GM18858 (cell line): Measurements from ENCODE around the gene RIC3.

Experiments
- ATAC-seq: cut with Tn5 transposase; IDR thresholded peaks from one replicate; pipeline ENCODE4 v1.9.1; 2021; ENCODE audit not compliant: unreplicated experiment

The RIC3 gene

GRCh38 chr11:8090756-8091155 lies 78.1 kb downstream of the RIC3 start:
- ATAC-seq, result no peak

- no peak for ATAC-seq
These were observed 78.9 kb downstream of the RIC3 start for GRCh38 chr11:8089791-8090510.

- no peak for ATAC-seq
These were observed 81.1 kb downstream of the RIC3 start for GRCh38 chr11:8087756-8088155.

- ATAC-seq, result no peak
These were observed 81.6 kb downstream of the RIC3 start for GRCh38 chr11:8087185-8087584.

- no peak for ATAC-seq
These were observed 82.3 kb downstream of the RIC3 start for GRCh38 chr11:8086571-8086970.

GRCh38 chr11:8086001-8086479 lies 82.8 kb downstream of the RIC3 start:
- ATAC-seq, result no peak

- ATAC-seq, result no peak
These were observed 83.7 kb downstream of the RIC3 start for GRCh38 chr11:8085011-8085645.

- no peak for ATAC-seq
These were observed 84.5 kb downstream of the RIC3 start for GRCh38 chr11:8084352-8084751.

GRCh38 chr11:8083871-8084281 lies 84.9 kb downstream of the RIC3 start:
- no peak for ATAC-seq

GRCh38 chr11:8083088-8083395 lies 85.8 kb downstream of the RIC3 start:
- ATAC-seq, result no peak

GRCh38 chr11:8082391-8083087 lies 86.3 kb downstream of the RIC3 start:
- no peak for ATAC-seq

GRCh38 chr11:8081591-8082250 lies 87.1 kb downstream of the RIC3 start:
- no peak for ATAC-seq

- ATAC-seq, result no peak
These were observed 87.9 kb downstream of the RIC3 start, which contains the start of gene TUB for GRCh38 chr11:8080674-8081590. Gene TUB, plus strand, starts transcription at chr11:8081211. Its CDS starts 300 bp downstream, at chr11:8081511.

- no peak for ATAC-seq
These were observed 88.7 kb downstream of the RIC3 start for GRCh38 chr11:8080069-8080670.

- ATAC-seq, result no peak
These were observed 89.6 kb downstream of the RIC3 start for GRCh38 chr11:8079111-8079675.

GRCh38 chr11:8075119-8075726 lies 93.6 kb downstream of the RIC3 start:
- ATAC-seq, result no peak

- ATAC-seq, result no peak
These were observed 96.9 kb downstream of the RIC3 start for GRCh38 chr11:8071616-8072581.

GRCh38 chr11:8070417-8071115 lies 98.3 kb downstream of the RIC3 start:
- ATAC-seq, result no peak
